GM10847 (cell line): ENCODE measurements around the gene MYF6.

ENCODE experiments used
- POLR2A ChIP-seq: IDR thresholded peaks from 2 replicates; pipeline ENCODE4 v1.6.1; 2011; ENCODE audit not compliant: insufficient read length; ENCODE audit errors: extremely low read depth

The MYF6 gene

DNA sequence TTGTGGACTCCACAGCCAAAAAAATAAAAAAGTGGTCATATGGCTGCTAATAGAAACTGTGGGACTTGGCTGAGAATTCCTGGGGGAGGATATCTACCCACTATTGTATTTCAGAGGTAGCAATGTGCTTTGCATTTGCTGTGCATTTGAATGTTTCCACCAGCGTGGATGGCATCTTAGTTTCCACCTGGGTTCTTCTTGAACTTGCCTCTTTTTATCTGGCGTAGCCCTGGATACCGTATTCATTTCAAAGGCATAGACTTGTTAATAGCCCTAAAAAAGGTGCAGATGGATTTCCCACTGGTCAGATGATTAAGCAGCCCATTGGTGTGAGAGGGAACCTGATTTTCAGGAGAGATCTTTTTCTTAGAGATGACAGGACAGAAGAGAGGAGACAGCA lies 7.4 kb downstream of the MYF6 start:
- no peak for TF ChIP-seq POLR2A

DNA sequence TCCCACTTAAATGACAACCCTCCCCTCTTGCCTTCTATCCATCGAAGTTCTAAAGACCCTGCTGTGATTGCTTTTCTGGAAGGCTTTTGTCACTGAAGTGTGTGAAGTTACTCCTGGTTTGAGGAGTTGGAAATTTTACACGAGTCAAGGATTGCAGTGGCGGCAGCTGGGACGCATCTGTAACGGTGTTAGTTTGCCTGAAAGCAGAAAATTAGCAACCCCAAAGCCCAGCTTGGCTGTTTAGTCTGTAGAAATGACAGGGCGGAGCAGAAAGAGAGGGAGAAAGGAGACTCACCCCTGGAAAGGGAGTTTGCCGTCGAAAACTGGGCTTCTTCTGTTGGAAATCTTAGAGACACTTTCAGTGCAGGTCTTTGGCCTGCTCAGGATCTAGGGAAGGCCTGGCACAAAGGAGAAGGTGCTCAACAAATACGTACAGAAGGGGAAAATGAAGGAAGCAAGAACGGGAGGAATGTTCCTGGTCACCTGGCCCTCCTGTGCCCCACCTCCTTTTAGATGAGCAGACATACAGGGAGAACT lies 8.3 kb downstream of the MYF6 start:
- TF ChIP-seq POLR2A = no peak

DNA sequence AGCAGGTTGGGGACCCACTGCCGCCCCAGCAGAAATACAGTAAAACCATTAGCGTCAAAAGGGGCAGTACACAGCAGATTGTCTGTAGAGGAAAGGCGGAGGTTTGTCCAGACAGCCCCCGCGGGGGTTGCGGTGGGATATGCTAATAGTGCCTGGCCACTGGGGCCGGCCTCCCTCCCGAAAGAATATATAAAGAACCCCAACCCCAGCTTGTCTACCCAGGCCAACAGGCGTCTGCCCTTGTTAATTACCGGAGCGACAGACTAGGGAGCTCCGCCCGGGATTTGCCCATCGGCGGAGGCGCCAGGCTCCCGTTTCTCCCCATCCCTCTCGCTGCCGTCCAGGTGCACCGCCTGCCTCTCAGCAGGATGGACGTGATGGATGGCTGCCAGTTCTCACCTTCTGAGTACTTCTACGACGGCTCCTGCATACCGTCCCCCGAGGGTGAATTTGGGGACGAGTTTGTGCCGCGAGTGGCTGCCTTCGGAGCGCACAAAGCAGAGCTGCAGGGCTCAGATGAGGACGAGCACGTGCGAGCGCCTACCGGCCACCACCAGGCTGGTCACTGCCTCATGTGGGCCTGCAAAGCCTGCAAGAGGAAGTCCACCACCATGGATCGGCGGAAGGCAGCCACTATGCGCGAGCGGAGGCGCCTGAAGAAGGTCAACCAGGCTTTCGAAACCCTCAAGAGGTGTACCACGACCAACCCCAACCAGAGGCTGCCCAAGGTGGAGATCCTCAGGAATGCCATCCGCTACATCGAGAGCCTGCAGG lies 9.4 kb downstream of the MYF6 start, which contains the start of gene MYF5:
Gene MYF5 (plus strand): TSS at position 217 of the 774 bp plus-strand sequence. CDS start 152 bp downstream, at position 369.
- TF ChIP-seq POLR2A = no peak

DNA sequence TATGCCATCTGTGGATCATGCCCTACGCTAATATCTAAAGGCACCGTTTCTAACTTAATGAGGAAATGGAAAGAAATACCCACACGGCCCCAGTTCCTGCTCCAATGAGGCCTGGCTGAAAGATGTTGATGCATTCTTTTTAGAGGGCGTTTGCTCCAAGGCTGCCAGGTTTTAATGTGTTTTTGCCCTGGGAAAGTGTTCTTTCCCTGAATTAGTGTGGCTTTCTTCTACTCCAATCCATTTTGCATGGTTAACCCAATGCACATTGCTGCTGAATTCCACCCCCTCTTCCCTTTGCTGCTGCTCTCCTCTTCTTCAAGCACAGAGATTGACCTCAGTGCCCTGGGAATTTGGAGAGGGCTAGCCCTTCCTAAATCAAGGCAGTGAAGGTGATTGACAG lies 10.4 kb downstream of the MYF6 start:
- TF ChIP-seq POLR2A = no peak

DNA sequence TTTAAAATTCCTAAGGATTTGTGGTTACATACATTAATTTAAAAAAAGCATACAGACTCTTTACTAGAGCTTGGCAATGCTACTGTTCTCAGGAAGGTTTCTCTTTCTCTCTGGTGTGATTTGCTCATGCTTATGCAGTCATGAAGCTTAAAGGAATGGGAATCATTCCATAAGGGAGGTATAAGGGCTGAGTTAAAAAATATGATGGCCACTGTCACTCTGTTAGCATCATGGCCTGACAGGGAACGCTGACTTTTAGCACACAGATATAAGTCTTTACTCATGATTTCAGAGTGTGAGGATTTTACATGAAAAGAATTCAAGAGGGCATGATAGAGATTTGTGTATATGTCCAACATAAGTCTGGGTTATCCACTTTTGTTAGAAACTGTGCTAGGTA lies 13.1 kb downstream of the MYF6 start:
- TF ChIP-seq POLR2A = no peak

DNA sequence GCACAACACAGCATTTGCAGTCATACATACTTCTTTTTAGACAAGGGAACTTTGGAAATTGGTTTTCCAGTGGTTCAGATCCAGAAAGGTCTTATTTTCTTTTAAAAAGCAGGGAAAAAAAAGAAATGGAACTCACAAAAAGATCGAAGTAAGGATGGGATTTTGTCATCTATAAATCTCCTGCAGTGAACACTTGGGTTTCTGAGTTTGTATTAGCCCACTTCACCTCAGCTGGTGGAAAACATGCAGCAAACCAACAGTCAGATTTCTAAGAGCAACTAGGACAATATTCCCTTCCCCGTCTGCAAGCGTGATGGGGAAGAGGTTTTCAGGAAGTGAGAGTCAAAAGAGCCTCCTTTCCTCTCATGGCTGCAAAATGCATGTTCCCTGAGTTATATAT lies 13.9 kb downstream of the MYF6 start:
- no peak for TF ChIP-seq POLR2A

DNA sequence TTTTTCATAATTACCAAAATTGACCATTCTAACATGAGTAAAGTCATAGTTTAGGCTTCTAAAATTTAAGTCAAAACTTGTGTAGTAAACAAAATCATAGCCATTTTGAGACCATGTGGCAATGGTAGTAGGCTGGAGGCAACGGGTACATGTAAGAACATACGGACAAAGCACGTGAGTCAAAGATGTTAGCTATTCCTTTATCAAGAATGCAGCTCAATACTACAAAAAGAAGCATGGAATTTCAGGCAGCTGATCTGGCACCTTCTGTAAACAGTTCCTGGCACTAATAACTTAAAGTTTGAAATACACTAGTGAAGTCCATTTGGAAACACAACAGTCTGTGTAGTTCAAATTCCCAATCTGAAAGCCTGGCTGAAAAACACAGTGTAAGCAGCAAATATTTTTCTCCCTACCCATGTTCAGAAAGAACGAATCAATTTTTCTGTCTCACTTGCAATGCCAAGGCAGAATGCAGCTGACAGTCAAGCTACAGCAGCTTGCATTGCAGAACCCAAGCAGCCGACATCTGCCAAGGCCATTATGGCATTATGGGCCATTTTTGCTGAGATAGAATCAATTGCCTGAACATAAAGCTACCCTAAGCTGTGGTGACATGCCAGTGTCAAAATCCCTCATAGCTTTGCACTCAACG lies 38.5 kb downstream of the MYF6 start:
- TF ChIP-seq POLR2A = no peak

DNA sequence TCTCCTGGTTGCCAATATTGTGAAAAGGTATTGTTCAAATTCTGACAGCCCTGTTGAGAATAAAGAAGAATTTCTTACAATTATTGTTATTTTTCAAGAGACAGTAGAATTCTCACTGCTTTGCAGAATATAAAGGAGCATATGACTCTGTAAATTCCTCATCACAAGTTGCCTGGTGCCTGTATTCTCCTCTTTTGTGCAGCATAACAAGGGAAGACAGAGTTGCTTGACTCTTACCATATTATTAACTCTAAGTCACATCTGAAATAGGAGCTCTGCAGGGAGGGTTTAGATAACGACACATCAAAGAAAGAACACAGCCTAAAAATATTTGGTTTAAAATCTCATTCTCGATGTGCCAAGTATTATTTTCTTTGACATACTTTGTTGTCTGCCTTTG lies 40.4 kb downstream of the MYF6 start:
- TF ChIP-seq POLR2A = no peak

DNA sequence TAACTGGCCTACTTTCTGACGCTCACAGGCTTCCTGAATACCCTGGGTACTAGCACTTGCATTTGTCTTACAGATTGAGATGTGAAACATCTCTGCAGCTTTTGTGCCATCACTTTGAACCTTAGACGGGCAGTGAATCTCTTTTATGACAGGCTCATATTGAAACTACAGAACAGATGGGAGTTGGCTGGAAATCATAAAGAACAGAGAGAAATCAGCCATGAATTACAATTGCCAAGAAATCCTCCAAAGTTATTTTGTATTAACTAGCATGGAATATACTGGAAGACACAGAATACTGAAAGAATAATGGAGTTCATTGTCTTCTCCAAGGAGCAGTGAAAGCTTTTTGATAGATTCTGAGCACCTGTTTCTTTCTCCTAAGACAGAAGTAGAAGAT lies 42.0 kb downstream of the MYF6 start:
- TF ChIP-seq POLR2A = no peak

DNA sequence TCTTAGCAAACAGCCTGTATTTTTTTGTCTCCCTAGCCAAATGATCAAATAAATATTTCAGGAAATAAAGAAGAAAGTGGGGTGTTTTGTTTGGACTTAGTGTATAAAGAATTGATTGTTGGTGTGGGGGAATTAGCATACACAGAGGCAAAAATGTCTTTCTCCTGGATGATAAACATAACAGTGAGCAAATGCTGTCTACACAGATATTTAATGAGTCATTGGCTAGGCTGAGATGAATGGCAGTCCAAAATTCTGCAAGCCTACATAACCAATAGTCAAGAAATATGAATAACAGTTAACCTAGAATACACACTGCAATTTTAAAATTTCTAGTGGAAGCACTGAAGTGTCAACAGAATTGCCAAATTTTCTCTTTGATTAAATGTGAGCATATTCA lies 45.0 kb downstream of the MYF6 start:
- TF ChIP-seq POLR2A = no peak

DNA sequence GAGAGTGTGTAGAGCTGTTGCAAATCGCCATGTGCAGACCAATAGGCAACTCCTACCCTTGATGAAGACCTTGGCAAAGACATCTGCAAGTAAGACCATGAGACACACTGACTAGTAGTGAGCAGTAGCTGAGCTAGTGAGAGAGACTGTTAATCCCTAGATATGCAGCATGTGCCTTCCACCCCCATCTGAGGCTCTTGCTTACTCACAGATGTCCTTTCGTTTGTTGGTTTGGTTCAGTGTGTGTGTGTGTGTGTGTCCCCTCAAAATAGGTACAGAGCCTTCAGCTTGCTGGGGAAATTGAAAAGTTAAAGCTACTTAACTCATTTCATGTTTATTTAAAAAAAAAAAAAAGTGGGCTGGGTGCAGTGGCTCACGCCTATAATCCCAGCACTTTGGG lies 46.8 kb downstream of the MYF6 start:
- TF ChIP-seq POLR2A = no peak

DNA sequence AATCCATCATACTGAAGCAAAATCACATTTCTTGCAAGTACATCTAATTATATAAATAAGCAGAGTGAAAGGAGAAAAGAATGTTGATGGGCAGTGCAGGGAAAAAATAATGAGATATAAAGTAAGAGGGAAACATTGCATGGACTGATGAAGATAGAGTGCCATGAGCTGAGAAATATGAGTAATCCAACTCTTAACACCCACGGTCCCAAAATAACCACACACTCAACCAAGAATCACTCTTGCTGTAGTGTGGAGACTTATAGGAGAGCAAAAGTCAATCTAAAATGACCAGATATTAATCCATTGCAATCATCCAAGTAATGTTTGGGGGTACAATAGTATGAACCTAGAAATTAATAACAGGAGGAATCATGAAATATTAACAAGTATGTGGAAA lies 49.4 kb downstream of the MYF6 start:
- TF ChIP-seq POLR2A = no peak
